ENCODE data around the gene SERINC4. TPM values are rescaled to one million over a fixed set of nuclear protein-coding genes. Genes with fewer than 3 reads are reported as not detected.
A peak's percentile ranks its signal among the peaks of the same experiment; 100 is the strongest.
"Not testable (repeated sequence)": the region's sequence is repeated elsewhere in the genome, so short reads cannot be mapped to it uniquely, and the experiment has no call there.

The SERINC4 gene
- total and polyA plus RNA-seq, 2 donors (not counting 1 experiment from before 2014, with no cell fraction given): 0.32 TPM; not detected in 1

DNA sequence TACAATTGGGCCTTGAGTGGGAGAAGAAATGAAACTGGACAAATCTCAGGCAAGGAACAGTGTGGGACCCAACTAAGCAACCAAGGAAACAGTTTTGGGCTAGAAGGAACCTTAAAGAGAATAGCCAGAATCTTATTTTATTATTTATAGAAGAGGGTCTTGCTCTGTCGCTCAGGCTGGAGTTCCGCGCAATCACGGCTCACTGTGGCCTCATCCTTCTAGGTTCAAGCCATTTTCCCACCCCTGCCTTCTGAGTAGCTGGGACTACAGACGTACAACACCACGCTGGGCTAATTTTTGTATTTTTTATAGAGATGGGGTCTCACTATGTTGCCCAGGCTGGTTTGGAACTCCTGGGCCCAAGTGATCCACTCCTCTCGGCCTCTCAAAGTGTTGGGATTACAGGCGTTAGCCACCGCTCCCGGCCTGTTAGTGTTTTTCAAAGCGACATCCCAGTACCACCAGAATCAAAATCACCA, 26.0 kb upstream of the SERINC4 start:
- Histone ChIP-seq H2AFZ (ENCODE audit: insufficient read depth, low read depth, low read length, poor library complexity, severe bottlenecking) (peak overlapping the region; percentile 86), H3K27me3 (replicated peaks in 1 of 4; ENCODE audit: control extremely low read depth in 1 of 4, control insufficient read depth in 3 of 4, insufficient read depth in 4 of 4, low read length in 3 of 4) (no peaks in the 10 kb centered on the region), H3K36me3 (replicated peaks in 1 of 2; ENCODE audit: control extremely low read depth in 1 of 2, control insufficient read depth in 1 of 2, extremely low read depth in 1 of 2, insufficient read depth in 2 of 2, low read length in 1 of 2) (peaks cover 0 to 1% of the 10 kb centered on the region in 2 experiments), H3K9me3 (ENCODE audit: control extremely low read depth in 1 of 3, control insufficient read depth in 2 of 3, insufficient read depth in 1 of 3, low read length in 2 of 3) (peaks cover 0 to 4% (median 0%) of the 10 kb centered on the region in 3 donors), H3K4me3 (ENCODE audit: control extremely low read depth in 1 of 5, extremely low read depth in 1 of 5, insufficient read depth in 1 of 5, low read depth in 2 of 5, low read length in 4 of 5) (peak overlapping the region in 3 of 5 experiments; percentile 68 to 74 (median 72)), H3K4me1 (ENCODE audit: control insufficient read depth in 2 of 2, insufficient read depth in 2 of 2, low read length in 2 of 2) (peaks cover 30 to 57% of the 10 kb centered on the region in 2 donors), H3K27ac (ENCODE audit: low read length in 2 of 2) (peak overlapping the region; percentile 55 to 85), H3K9ac (ENCODE audit: low read length) (peak overlapping the region; percentile 63), H4K20me1 (ENCODE audit: control insufficient read depth, insufficient read depth, low read length, poor library complexity, severe bottlenecking) (peaks cover 4% of the 10 kb centered on the region), H3K4me2 (replicated peaks; ENCODE audit: low read depth, low read length, poor library complexity, severe bottlenecking) (peak overlapping the region; percentile 72), H3K79me2 (ENCODE audit: control insufficient read depth, insufficient read depth, low read length) (peaks cover 63% of the 10 kb centered on the region)
- intact Hi-C loops (cut with micrococcal nuclease): loop anchor here (5.0 kb wide), 2 partner anchors 601 to 711 kb away; partner anchors contain the start of genes CTDSPL2 and EIF3J
- peak overlapping the region; percentile 27 for H3K27ac Mint-ChIP-seq
- H3K4me1 Mint-ChIP-seq: peaks cover 61% of the 10 kb centered on the region
- no peaks in the 10 kb centered on the region for H3K27me3 Mint-ChIP-seq
- ChIA-PET CTCF (no interaction called here), POLR2A (no interaction called here)
- peak overlapping the region; percentile 93 for H3K4me3 Mint-ChIP-seq
- WGBS (ENCODE audit: insufficient coverage): 95% methylated on average over 5 of the region's 11 CpGs
- DNase-seq (no peak), ATAC-seq (ENCODE audit: low read depth) (no peak)
- no peak for TF ChIP-seq EZH2 (IDR thresholded peaks at IDR 0.05; ENCODE audit: borderline replicate concordance, insufficient read depth, low read depth, low read length, poor library complexity, severe bottlenecking)
- TF ChIP-seq, protein P1, sequence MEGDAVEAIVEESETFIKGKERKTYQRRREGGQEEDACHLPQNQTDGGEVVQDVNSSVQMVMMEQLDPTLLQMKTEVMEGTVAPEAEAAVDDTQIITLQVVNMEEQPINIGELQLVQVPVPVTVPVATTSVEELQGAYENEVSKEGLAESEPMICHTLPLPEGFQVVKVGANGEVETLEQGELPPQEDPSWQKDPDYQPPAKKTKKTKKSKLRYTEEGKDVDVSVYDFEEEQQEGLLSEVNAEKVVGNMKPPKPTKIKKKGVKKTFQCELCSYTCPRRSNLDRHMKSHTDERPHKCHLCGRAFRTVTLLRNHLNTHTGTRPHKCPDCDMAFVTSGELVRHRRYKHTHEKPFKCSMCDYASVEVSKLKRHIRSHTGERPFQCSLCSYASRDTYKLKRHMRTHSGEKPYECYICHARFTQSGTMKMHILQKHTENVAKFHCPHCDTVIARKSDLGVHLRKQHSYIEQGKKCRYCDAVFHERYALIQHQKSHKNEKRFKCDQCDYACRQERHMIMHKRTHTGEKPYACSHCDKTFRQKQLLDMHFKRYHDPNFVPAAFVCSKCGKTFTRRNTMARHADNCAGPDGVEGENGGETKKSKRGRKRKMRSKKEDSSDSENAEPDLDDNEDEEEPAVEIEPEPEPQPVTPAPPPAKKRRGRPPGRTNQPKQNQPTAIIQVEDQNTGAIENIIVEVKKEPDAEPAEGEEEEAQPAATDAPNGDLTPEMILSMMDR (IDR thresholded peaks at IDR 0.05): no peak
- no peaks in the 10 kb centered on the region for H3K9me3 Mint-ChIP-seq (ENCODE audit: insufficient read depth)

DNA sequence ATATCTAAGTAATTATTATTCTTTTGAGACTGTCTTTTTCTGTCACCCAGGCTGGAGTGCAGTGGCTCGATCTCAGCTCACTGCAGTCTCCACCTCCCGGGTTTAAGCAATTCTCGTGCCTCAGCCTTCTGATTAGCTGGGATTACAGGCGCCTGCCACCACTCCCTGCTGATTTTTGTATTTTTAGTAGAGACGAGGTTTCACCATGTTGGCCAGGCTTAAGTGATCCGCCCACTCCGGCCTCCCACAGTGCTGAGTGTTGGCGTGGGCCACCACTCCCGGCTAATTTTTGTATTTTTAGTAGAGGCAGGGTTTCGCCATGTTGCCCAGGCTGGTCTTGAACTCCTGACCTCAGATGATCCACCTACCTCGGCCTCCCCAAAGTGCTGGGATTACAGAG, 25.3 kb upstream of the SERINC4 start:
- Histone ChIP-seq H3K4me2 (replicated peaks; ENCODE audit: low read depth, low read length, poor library complexity, severe bottlenecking) (peak overlapping the region; percentile 89), H3K4me1 (ENCODE audit: control insufficient read depth in 2 of 2, insufficient read depth in 2 of 2, low read length in 2 of 2) (peaks cover 25 to 50% of the 10 kb centered on the region in 2 donors), H3K79me2 (ENCODE audit: control insufficient read depth, insufficient read depth, low read length) (peaks cover 71% of the 10 kb centered on the region)
- H4K20me1 ChIP-seq (ENCODE audit: control insufficient read depth, insufficient read depth, low read length, poor library complexity, severe bottlenecking); H3K4me3 Mint-ChIP-seq; DNase-seq; H3K4me3 ChIP-seq (ENCODE audit: control extremely low read depth in 1 of 5, extremely low read depth in 1 of 5, insufficient read depth in 1 of 5, low read depth in 2 of 5, low read length in 4 of 5); H3K9me3 Mint-ChIP-seq (ENCODE audit: insufficient read depth); H3K27ac Mint-ChIP-seq; H3K27me3 Mint-ChIP-seq; H3K27ac ChIP-seq (ENCODE audit: low read length in 2 of 2); H2AFZ ChIP-seq (ENCODE audit: insufficient read depth, low read depth, low read length, poor library complexity, severe bottlenecking); H3K9ac ChIP-seq (ENCODE audit: low read length); H3K27me3 ChIP-seq (replicated peaks in 1 of 4; ENCODE audit: control extremely low read depth in 1 of 4, control insufficient read depth in 3 of 4, insufficient read depth in 4 of 4, low read length in 3 of 4); H3K36me3 ChIP-seq (replicated peaks in 1 of 2; ENCODE audit: control extremely low read depth in 1 of 2, control insufficient read depth in 1 of 2, extremely low read depth in 1 of 2, insufficient read depth in 2 of 2, low read length in 1 of 2); ATAC-seq (ENCODE audit: low read depth); H3K9me3 ChIP-seq (ENCODE audit: control extremely low read depth in 1 of 3, control insufficient read depth in 2 of 3, insufficient read depth in 1 of 3, low read length in 2 of 3): not testable (repeated sequence)
- intact Hi-C loops (cut with micrococcal nuclease): loop anchor here (2.0 to 5.0 kb wide), 3 partner anchors 75 to 712 kb away; partner anchors contain the start of genes CTDSPL2 and EIF3J
- H3K4me1 Mint-ChIP-seq: peaks cover 60% of the 10 kb centered on the region
- ChIA-PET POLR2A (interaction anchor here (1.3 kb wide), 2 partner anchors 16 to 49 kb away, joined by 9 read pairs; partner anchors contain the start of gene ELL3), CTCF (interaction anchor here (1.0 to 1.8 kb wide), 6 partner anchors 16 to 68 kb away, joined by 3 to 6 read pairs (median 6); partner anchors contain the start of genes HYPK and SERINC4)
- 100% methylated on average over 8 of the region's 11 CpGs for WGBS (ENCODE audit: insufficient coverage)
